Loucy (cell line): ENCODE results near the gene NLRP3.
"Not testable (repeated sequence)": the region's sequence is repeated elsewhere in the genome, so short reads cannot be mapped to it uniquely, and the experiment has no call there.

Experiments
- H2AFZ ChIP-seq: fragments of 200-600 bp; sonication (generic); 2 replicates; pipeline ENCODE4 v1.6.0; 2016; ENCODE audit warnings: antibody characterized with exemption, mild to moderate bottlenecking, low read length, moderate library complexity
- H3F3A ChIP-seq: fragments of 200-600 bp; 2 replicates; pipeline ENCODE4 v1.6.0; 2016; ENCODE audit warnings: antibody characterized with exemption, low read depth, mild to moderate bottlenecking
- H3K27me3 ChIP-seq: fragments of 200-600 bp; sonication (generic); 2 replicates; pipeline ENCODE4 v1.6.1; 2014; ENCODE audit warnings: low read length, mild to moderate bottlenecking; ENCODE audit not compliant: insufficient read depth, poor library complexity, severe bottlenecking
- H3K36me3 ChIP-seq: fragments of 200-600 bp; sonication (generic); 2 replicates; pipeline ENCODE4 v1.6.1; 2016; ENCODE audit warnings: low read length; ENCODE audit not compliant: insufficient read depth
- H3K4me1 ChIP-seq: fragments of 200-600 bp; sonication (generic); 2 replicates; pipeline ENCODE4 v1.5.1; 2014; ENCODE audit warnings: low read length, mild to moderate bottlenecking; ENCODE audit not compliant: insufficient read depth, poor library complexity, severe bottlenecking
- H3K4me2 ChIP-seq: fragments of 200-600 bp; sonication (generic); 2 replicates; pipeline ENCODE4 v1.6.0; 2014; ENCODE audit warnings: antibody characterized with exemption, low read length, low read depth, mild to moderate bottlenecking; ENCODE audit not compliant: poor library complexity, severe bottlenecking
- H3K4me3 ChIP-seq: fragments of 200-600 bp; sonication (generic); 2 replicates; pipeline ENCODE4 v1.5.1; 2014; ENCODE audit warnings: low read length, mild to moderate bottlenecking, mixed read lengths; ENCODE audit not compliant: poor library complexity, severe bottlenecking
- H3K79me2 ChIP-seq: fragments of 200-600 bp; sonication (generic); 2 replicates; pipeline ENCODE4 v1.6.1; 2014; ENCODE audit warnings: low read length; ENCODE audit not compliant: insufficient read depth
- H3K9ac ChIP-seq: fragments of 200-600 bp; sonication (generic); 2 replicates; pipeline ENCODE4 v1.6.0; 2014; ENCODE audit warnings: mild to moderate bottlenecking, low read depth, low read length, moderate library complexity; ENCODE audit not compliant: poor library complexity, severe bottlenecking
- H3K9me2 ChIP-seq: fragments of 200-600 bp; sonication (generic); replicated peaks from 2 replicates; pipeline ENCODE4 v1.6.1; 2016; ENCODE audit warnings: low read depth, low read length, mixed read lengths
- H3K9me3 ChIP-seq: fragments of 200-600 bp; sonication (generic); 2 replicates; pipeline ENCODE4 v1.6.1; 2014; ENCODE audit warnings: mild to moderate bottlenecking, antibody characterized with exemption, low read length, low read depth; ENCODE audit not compliant: insufficient read depth
- H4K20me1 ChIP-seq: fragments of 200-600 bp; sonication (generic); 2 replicates; pipeline ENCODE4 v1.6.0; 2014; ENCODE audit warnings: antibody characterized with exemption, low read length, mild to moderate bottlenecking; ENCODE audit not compliant: insufficient read depth, poor library complexity, severe bottlenecking
- CTCF ChIP-seq: fragments of 200-600 bp; sonication (generic); conservative IDR thresholded peaks from 2 replicates; pipeline ENCODE4 v1.5.1; 2014; ENCODE audit warnings: mild to moderate bottlenecking, antibody characterized with exemption, low read length
- EZH2phosphoT487 ChIP-seq: fragments of 200-600 bp; IDR thresholded peaks from 2 replicates; pipeline ENCODE4 v1.6.1; 2018; ENCODE audit warnings: antibody characterized with exemption, mild to moderate bottlenecking, moderate library complexity, borderline replicate concordance

NLRP3 gene

DNA sequence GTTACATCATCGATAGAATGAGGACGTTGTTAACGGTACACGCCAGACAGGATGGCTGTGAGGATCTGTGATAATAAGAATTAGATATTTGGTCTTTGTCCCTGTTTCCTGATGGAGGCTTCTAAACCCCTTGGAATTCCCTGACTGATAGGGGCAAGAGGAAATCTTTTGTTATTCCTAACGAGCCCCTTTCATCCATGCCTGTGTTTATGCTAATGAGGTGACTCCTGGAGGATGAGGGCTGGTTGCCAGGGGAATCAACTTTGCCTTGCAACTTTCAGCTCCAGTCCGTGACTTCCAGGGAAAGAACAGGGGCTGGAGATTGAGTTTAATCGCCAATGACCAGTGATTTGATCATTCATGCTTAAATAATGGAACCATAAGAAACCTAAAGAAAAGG is 39.3 kb upstream of the NLRP3 start:
- Histone ChIP-seq H3K36me3 (no peaks in the 10 kb centered on the region), H3K27me3 (no peaks in the 10 kb centered on the region), H2AFZ (no peak overlapping the region), H4K20me1 (no peaks in the 10 kb centered on the region), H3K79me2 (no peaks in the 10 kb centered on the region), H3K4me3 (no peak overlapping the region), H3F3A (no peaks in the 10 kb centered on the region), H3K4me2 (no peak overlapping the region), H3K9ac (no peak overlapping the region), H3K9me3 (no peaks in the 10 kb centered on the region), H3K4me1 (no peaks in the 10 kb centered on the region), H3K9me2 (no peaks in the 10 kb centered on the region)
- TF ChIP-seq EZH2phosphoT487: no peak
- no peak for TF ChIP-seq CTCF

GRCh38 chr1:247377656-247378055 is 38.3 kb upstream of the NLRP3 start:
- not testable (repeated sequence) for H3K4me3 ChIP-seq

GRCh38 chr1:247378334-247379073 is 37.5 kb upstream of the NLRP3 start:
- Histone ChIP-seq H3K9ac (no peak overlapping the region), H2AFZ (no peak overlapping the region), H3K4me1 (no peaks in the 10 kb centered on the region), H3K79me2 (no peaks in the 10 kb centered on the region), H3F3A (no peaks in the 10 kb centered on the region), H4K20me1 (no peaks in the 10 kb centered on the region), H3K9me3 (no peaks in the 10 kb centered on the region), H3K4me2 (no peak overlapping the region), H3K27me3 (no peaks in the 10 kb centered on the region), H3K36me3 (no peaks in the 10 kb centered on the region), H3K9me2 (no peaks in the 10 kb centered on the region), H3K4me3 (no peak overlapping the region)
- TF ChIP-seq CTCF (no peak), EZH2phosphoT487 (no peak)

More at GRCh38 chr1:247377656-247378055, 38.3 kb upstream of the NLRP3 start:
- not testable (repeated sequence) for H3K9me3 ChIP-seq, H3K9ac ChIP-seq, H4K20me1 ChIP-seq, H3K36me3 ChIP-seq, H3K9me2 ChIP-seq, H3K4me2 ChIP-seq, H3K79me2 ChIP-seq, H3F3A ChIP-seq, H3K4me1 ChIP-seq, H3K27me3 ChIP-seq, H2AFZ ChIP-seq

GRCh38 chr1:247385283-247385682 is 30.7 kb upstream of the NLRP3 start:
- no peak for TF ChIP-seq CTCF

More at GRCh38 chr1:247385283-247385682, 30.7 kb upstream of the NLRP3 start:
- H2AFZ ChIP-seq: no peak overlapping the region
- no peaks in the 10 kb centered on the region for H3F3A ChIP-seq
- no peaks in the 10 kb centered on the region for H3K79me2 ChIP-seq
- no peaks in the 10 kb centered on the region for H3K27me3 ChIP-seq
- no peaks in the 10 kb centered on the region for H3K36me3 ChIP-seq
- no peak overlapping the region for H3K4me3 ChIP-seq
- no peak overlapping the region for H3K4me2 ChIP-seq
- H3K9ac ChIP-seq: no peak overlapping the region
- H3K9me2 ChIP-seq: no peaks in the 10 kb centered on the region
- no peaks in the 10 kb centered on the region for H3K9me3 ChIP-seq
- H4K20me1 ChIP-seq: no peaks in the 10 kb centered on the region
- H3K4me1 ChIP-seq: peaks cover 11% of the 10 kb centered on the region
